Measurements from ENCODE around the gene TBC1D22A. TPM values are rescaled to one million over a fixed set of nuclear protein-coding genes. Genes with fewer than 3 reads are reported as not detected.
"Not testable (repeated sequence)": the region's sequence is repeated elsewhere in the genome, so short reads cannot be mapped to it uniquely, and the experiment has no call there.

TBC1D22A gene
- total and polyA plus RNA-seq, 9 donors: 12.5 to 25.6 (median 18.5) TPM

DNA sequence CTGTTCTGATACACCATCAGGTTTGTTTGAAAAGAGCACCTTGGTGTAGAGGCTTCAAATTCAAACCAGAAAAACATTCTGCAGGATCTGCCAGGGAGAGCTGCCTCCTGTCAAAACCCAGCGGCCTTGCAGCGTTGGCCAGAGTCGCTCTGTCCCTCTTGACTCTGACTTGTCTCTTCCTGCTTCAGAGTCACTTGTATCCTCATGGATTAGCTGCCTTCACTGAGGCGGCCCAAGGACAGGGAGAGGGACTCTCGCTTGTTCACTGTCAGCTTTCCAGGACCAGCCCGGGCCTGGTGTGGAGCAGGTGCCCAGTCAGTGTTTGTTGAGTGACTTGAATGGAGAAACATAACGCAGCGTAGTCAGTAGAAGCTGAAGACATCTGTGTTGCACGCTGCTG lies 18.0 kb downstream of the TBC1D22A start:
- no peak for DNase-seq

DNA sequence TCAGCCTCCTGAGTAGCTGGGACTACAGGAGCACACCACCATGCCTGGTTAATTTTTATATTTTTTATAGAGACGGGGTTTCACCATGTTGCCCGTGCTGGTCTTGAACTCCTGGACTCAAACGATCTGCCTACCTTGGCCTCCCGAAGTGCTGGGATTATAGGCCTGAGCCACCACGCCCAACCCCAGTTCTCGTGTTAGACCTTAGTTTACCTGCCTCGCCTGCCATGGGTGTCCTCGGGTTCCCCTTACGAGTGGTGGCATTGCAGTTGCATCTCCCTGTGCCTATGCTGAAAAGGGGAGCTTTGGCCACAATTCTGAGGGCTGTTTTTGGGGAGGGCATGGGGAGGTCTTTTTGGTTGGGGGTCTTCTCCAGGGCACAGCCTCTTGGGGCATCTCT lies 18.8 kb downstream of the TBC1D22A start:
- Histone ChIP-seq H3K9me3 (no peaks in the 10 kb centered on the region), H3K4me3 (no peak overlapping the region), H3K27ac (no peak overlapping the region), H3K4me1 (ENCODE audit: insufficient read depth) (no peaks in the 10 kb centered on the region), H3K27me3 (no peaks in the 10 kb centered on the region), H3K36me3 (no peaks in the 10 kb centered on the region)
- WGBS, 3 donors: 95 to 96% (median 95%) methylated on average over 9 of the region's 9 CpGs
- no peak for DNase-seq
- TF ChIP-seq EP300 (IDR thresholded peaks at IDR 0.05): no peak
- no peak for TF ChIP-seq POLR2A (IDR thresholded peaks at IDR 0.05)
- intact Hi-C loops (cut with DNase I): no loop called here

More for the DNA sequence above, 18.0 kb downstream of the TBC1D22A start:
- H3K36me3 ChIP-seq: no peaks in the 10 kb centered on the region
- H3K27me3 ChIP-seq: no peaks in the 10 kb centered on the region
- no peaks in the 10 kb centered on the region for H3K9me3 ChIP-seq
- 89 to 90% (median 89%) methylated on average over 9 of the region's 9 CpGs for WGBS, 3 donors
- no peaks in the 10 kb centered on the region for H3K4me1 ChIP-seq (ENCODE audit: insufficient read depth)
- no peak overlapping the region for H3K27ac ChIP-seq
- TF ChIP-seq CTCF (IDR thresholded peaks at IDR 0.05): no peak
- no peak for TF ChIP-seq POLR2A (IDR thresholded peaks at IDR 0.05)
- TF ChIP-seq EP300 (IDR thresholded peaks at IDR 0.05): no peak
- H3K4me3 ChIP-seq: no peak overlapping the region
- intact Hi-C loops (cut with DNase I): no loop called here

- H3K4me1 ChIP-seq (ENCODE audit: insufficient read depth); H3K27ac ChIP-seq; H3K4me3 ChIP-seq; DNase-seq; H3K9me3 ChIP-seq; H3K27me3 ChIP-seq; intact Hi-C loops (cut with DNase I); H3K36me3 ChIP-seq: not testable (repeated sequence)
- 86 to 93% (median 93%) methylated on average over 10 of the region's 10 CpGs for WGBS, 3 donors
Observed at GRCh38 chr22:46782200-46782599, 19.8 kb downstream of the TBC1D22A start.

GRCh38 chr22:46783721-46784120 lies 21.3 kb downstream of the TBC1D22A start:
- WGBS, 3 donors: 88 to 92% (median 91%) methylated on average over 3 of the region's 3 CpGs
- no peaks in the 10 kb centered on the region for H3K9me3 ChIP-seq
- TF ChIP-seq CTCF (IDR thresholded peaks at IDR 0.05): no peak
- TF ChIP-seq EP300 (IDR thresholded peaks at IDR 0.05): no peak
- no peaks in the 10 kb centered on the region for H3K27me3 ChIP-seq
- H3K4me3 ChIP-seq: no peak overlapping the region
- intact Hi-C loops (cut with DNase I): no loop called here
- no peak for DNase-seq
- H3K4me1 ChIP-seq (ENCODE audit: insufficient read depth): no peaks in the 10 kb centered on the region
- no peaks in the 10 kb centered on the region for H3K36me3 ChIP-seq
- H3K27ac ChIP-seq: no peak overlapping the region

- no peaks in the 10 kb centered on the region for H3K9me3 ChIP-seq
- 84 to 88% (median 85%) methylated on average over 9 of the region's 9 CpGs for WGBS, 3 donors
- DNase-seq: no peak
Observed at GRCh38 chr22:46788441-46789172, 26.2 kb downstream of the TBC1D22A start.

More at GRCh38 chr22:46788441-46789172, 26.2 kb downstream of the TBC1D22A start:
- Histone ChIP-seq H3K27me3 (no peaks in the 10 kb centered on the region), H3K4me3 (no peak overlapping the region), H3K36me3 (no peaks in the 10 kb centered on the region), H3K27ac (no peak overlapping the region), H3K4me1 (ENCODE audit: insufficient read depth) (peaks cover 2% of the 10 kb centered on the region)
- intact Hi-C loops (cut with DNase I): no loop called here
- TF ChIP-seq POLR2A (IDR thresholded peaks at IDR 0.05) (no peak), CTCF (IDR thresholded peaks at IDR 0.05) (no peak), EP300 (IDR thresholded peaks at IDR 0.05) (no peak)

Measured in ovary (tissue), 9 donors.